Inflammatory macrophage treated with lipopolysaccharide for 4 hours (primary cell): ENCODE data around the gene PFKP.
"Not testable (repeated sequence)": the region's sequence is repeated elsewhere in the genome, so short reads cannot be mapped to it uniquely, and the experiment has no call there.

Experiments used
- DNase-seq: peaks from one replicate; pipeline ENCODE4 v3.0.0-alpha.2; 2020

Gene PFKP

GRCh38 chr10:3047596-3047995 is 19.8 kb upstream of the PFKP start:
- no peak for DNase-seq

GRCh38 chr10:3048119-3049019 is 19.0 kb upstream of the PFKP start:
- peak; percentile 13 for DNase-seq

- no peak for DNase-seq
Measured at GRCh38 chr10:3051692-3052091, 15.7 kb upstream of the PFKP start.

GRCh38 chr10:3053155-3053554 is 14.2 kb upstream of the PFKP start:
- no peak for DNase-seq

GRCh38 chr10:3054183-3054850 is 13.0 kb upstream of the PFKP start:
- no peak for DNase-seq

- no peak for DNase-seq
Measured at GRCh38 chr10:3054851-3055199, 12.5 kb upstream of the PFKP start.

GRCh38 chr10:3056280-3057037 is 10.9 kb upstream of the PFKP start:
- DNase-seq: no peak

- no peak for DNase-seq
Measured at GRCh38 chr10:3057946-3058345, 9.4 kb upstream of the PFKP start.

GRCh38 chr10:3059974-3060373 is 7.4 kb upstream of the PFKP start:
- DNase-seq: no peak

GRCh38 chr10:3060481-3060889 is 6.9 kb upstream of the PFKP start:
- no peak for DNase-seq

- DNase-seq: not testable (repeated sequence)
Measured at GRCh38 chr10:3061323-3061898, 5.9 kb upstream of the PFKP start.

- DNase-seq: no peak
Measured at GRCh38 chr10:3062502-3063186, 4.7 kb upstream of the PFKP start.

GRCh38 chr10:3064423-3064822 is 2.9 kb upstream of the PFKP start:
- DNase-seq: no peak

GRCh38 chr10:3065622-3066021 is 1.7 kb upstream of the PFKP start:
- DNase-seq: no peak

GRCh38 chr10:3066317-3067117 is 831 bp upstream of the PFKP start:
- DNase-seq: no peak

GRCh38 chr10:3067859-3068179 is 471 bp downstream of the PFKP start:
- peak; percentile 28 for DNase-seq

- peak; percentile 75 for DNase-seq
Measured at GRCh38 chr10:3068201-3068967, 1.0 kb downstream of the PFKP start.

GRCh38 chr10:3068968-3069737 is 1.8 kb downstream of the PFKP start:
- peak; percentile 8 for DNase-seq

GRCh38 chr10:3069876-3070275 is 2.5 kb downstream of the PFKP start:
- DNase-seq: no peak
